HUES6 (cell line): ENCODE measurements around the gene MYH9.

Source experiments
- H3K27ac ChIP-seq: 2 replicates; pipeline ENCODE4 v1.7.0; 2013; ENCODE audit warnings: low read depth, mild to moderate bottlenecking, low read length, inconsistent platforms
- H3K27me3 ChIP-seq: 2 replicates; pipeline ENCODE4 v1.6.1; 2013; ENCODE audit warnings: low read length; ENCODE audit not compliant: control insufficient read depth, insufficient read depth
- H3K36me3 ChIP-seq: 2 replicates; pipeline ENCODE4 v1.6.1; 2013; ENCODE audit warnings: low read length; ENCODE audit not compliant: control insufficient read depth, insufficient read depth
- H3K4me1 ChIP-seq: 2 replicates; pipeline ENCODE4 v1.6.1; 2013; ENCODE audit warnings: low read length; ENCODE audit not compliant: control insufficient read depth, insufficient read depth
- H3K4me3 ChIP-seq: 2 replicates; pipeline ENCODE4 v1.5.1; 2013; ENCODE audit warnings: low read depth, low read length
- H3K9ac ChIP-seq: one replicate; pipeline ENCODE4 v1.6.1; 2013; ENCODE audit warnings: mild to moderate bottlenecking, low read length
- H3K9me3 ChIP-seq: 2 replicates; pipeline ENCODE4 v1.6.1; 2013; ENCODE audit warnings: low read depth, low read length; ENCODE audit not compliant: control insufficient read depth, insufficient read depth

Gene MYH9

DNA sequence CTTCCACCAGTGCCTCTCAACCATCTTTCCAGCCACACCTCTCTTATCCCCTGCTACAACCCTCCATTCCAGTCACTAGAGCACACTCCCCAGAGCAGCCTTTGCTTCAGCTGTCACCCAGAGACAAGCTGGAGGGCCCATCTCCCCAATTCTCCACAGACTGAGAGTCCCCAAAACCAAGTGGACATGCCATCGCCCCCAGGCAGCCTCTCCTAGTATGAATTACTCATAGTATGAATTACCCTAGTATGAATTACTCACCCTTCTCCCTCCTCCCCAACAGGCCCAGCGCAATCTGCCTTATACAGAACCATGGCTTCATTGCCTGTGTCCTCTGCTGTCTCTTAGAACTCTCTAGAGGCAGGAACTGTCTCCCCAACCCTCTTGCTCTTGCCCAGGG lies 24.8 kb downstream of the MYH9 start:
- Histone ChIP-seq H3K4me3 (no peak overlapping the region), H3K27ac (no peak overlapping the region), H3K4me1 (peaks cover 89% of the 10 kb centered on the region), H3K9ac (no peak overlapping the region), H3K9me3 (no peaks in the 10 kb centered on the region), H3K36me3 (peaks cover 8% of the 10 kb centered on the region; the same call in 1 of the 2 replicates), H3K27me3 (no peaks in the 10 kb centered on the region)

DNA sequence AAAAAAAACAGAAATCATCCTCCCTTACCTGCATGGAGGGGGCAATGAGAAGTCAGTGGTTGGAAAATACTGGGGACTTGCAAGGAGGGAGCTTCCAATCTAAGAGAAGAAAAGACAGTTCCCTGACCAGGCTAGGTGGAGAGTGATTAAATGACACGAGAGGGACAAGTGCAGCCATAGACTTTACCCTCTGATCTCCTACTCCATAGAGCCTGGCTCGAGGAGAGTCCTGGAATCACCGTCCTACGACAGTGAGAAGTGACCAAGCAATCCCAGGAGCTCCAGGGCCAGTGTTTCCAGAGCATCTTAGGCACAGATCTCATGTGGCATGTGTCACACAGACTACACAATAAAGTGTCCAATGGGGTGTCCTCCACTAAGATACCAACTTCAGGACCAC lies 25.7 kb downstream of the MYH9 start:
- H3K27ac ChIP-seq, result no peak overlapping the region

GRCh38 chr22:36360871-36361383 lies 26.8 kb downstream of the MYH9 start:
- peaks cover 6% of the 10 kb centered on the region for H3K36me3 ChIP-seq
- peak overlapping the region; percentile 52 for H3K9ac ChIP-seq
- no peaks in the 10 kb centered on the region for H3K9me3 ChIP-seq
- H3K27ac ChIP-seq, result no peak overlapping the region
- H3K27me3 ChIP-seq, result no peaks in the 10 kb centered on the region
- no peak overlapping the region for H3K4me3 ChIP-seq
- H3K4me1 ChIP-seq, result peaks cover 85% of the 10 kb centered on the region

More for the DNA sequence above, 25.7 kb downstream of the MYH9 start:
- Histone ChIP-seq H3K36me3 (peaks cover 5% of the 10 kb centered on the region), H3K4me3 (no peak overlapping the region), H3K4me1 (peaks cover 89% of the 10 kb centered on the region), H3K9ac (no peak overlapping the region), H3K27me3 (no peaks in the 10 kb centered on the region), H3K9me3 (no peaks in the 10 kb centered on the region)

DNA sequence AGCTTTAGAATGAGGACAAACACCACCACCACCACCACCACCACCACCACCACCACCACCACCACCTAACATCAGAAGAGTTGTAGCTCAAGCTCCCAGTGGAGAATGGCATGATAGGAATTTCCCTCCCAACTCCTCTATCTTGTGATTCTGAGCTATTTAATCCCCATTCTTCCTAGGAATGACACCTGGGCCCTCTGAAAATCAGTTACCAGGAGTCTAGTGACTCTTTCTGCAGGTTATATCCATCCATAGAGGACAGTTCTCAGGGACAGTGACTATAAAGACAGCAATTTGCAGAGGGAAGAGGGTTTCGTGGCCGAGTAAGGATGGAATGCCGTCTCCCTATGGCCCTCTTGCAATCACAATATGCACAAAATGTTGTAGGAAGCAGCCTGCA lies 27.8 kb downstream of the MYH9 start:
- H3K27me3 ChIP-seq, result no peaks in the 10 kb centered on the region
- no peak overlapping the region for H3K27ac ChIP-seq
- H3K9me3 ChIP-seq, result no peaks in the 10 kb centered on the region
- H3K9ac ChIP-seq, result no peak overlapping the region
- H3K4me1 ChIP-seq, result peaks cover 86% of the 10 kb centered on the region
- H3K4me3 ChIP-seq, result no peak overlapping the region
- H3K36me3 ChIP-seq, result peaks cover 6% of the 10 kb centered on the region

DNA sequence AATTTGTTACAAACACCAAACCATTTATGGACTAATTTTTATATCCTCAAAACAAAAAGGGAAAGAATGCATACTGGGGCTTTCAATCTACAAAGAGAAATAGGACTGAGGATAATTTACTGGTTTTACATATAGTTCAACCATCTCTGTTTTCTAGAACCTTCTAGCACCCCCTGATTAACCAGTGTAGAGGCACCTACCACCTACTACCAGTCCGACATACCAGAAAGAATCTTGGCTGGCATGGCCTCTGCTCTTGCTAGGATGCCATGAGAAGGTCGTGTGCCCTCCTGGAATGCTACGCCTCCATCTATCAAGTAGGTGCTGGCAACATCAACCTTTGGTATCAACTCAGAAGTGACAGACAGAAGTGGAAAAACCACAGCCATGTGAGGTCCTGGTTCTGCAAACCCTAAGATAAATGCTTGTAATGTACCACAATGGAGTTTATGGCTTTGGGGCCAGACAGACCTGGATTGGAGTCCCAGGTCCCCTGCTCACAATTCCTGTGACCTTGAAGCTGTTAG lies 28.2 kb downstream of the MYH9 start:
- H3K27ac ChIP-seq, result 0 out of 2 replicates have a peak overlapping the region, but pooled peaks have one; percentile 30
- H3K4me1 ChIP-seq, result peaks cover 83% of the 10 kb centered on the region

DNA sequence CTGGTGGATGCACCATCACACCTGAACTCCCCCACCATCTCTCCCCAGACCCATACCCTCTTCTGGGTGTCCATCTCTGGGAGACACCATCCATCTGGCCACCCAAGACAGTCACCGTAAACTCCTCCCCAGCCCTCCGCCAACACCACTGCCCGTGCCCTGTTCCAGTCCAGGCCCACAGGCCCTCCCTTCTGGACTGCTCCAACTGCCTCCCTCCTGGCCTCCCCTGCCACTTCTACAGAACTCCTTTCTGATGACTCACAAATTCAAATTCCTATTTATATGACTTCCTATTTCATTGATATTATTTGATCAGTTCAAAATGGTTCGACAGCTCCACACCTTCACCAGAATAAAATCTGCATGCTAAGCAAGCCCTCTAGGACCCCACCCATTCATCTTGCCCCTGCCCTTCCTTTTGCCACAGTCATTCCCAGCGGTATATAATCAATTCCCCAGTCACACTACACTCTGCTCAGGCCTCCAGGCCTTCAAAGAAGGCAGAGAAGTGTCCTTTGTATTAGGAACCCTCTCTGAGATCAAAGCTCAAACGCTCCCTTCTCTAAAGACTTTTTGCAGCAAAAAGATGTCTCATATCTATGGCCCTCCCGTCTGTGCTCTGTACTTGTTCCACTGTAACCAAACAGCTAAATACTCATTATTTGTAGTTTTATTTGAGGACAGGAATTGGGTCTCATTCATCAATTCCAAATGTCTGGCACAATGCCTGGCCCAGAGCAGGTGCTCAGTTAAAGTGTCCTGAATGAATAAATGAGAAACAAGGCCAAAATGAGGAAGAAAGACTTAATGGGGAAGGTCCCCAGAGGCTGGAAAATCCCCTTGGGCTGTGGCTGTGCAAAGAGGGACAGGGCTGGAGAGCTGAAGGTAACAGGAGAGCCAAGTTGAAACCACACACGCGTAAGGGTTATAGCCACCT lies 29.0 kb downstream of the MYH9 start:
- H3K9ac ChIP-seq, result no peak overlapping the region
- H3K4me3 ChIP-seq, result no peak overlapping the region
- peaks cover 6% of the 10 kb centered on the region for H3K36me3 ChIP-seq
- no peaks in the 10 kb centered on the region for H3K27me3 ChIP-seq
- peaks cover 75% of the 10 kb centered on the region for H3K4me1 ChIP-seq
- H3K27ac ChIP-seq, result peak overlapping the region; percentile 30; the same call in 1 of the 2 replicates
- no peaks in the 10 kb centered on the region for H3K9me3 ChIP-seq

More for the DNA sequence above, 28.2 kb downstream of the MYH9 start:
- peaks cover 6% of the 10 kb centered on the region for H3K36me3 ChIP-seq
- H3K9me3 ChIP-seq, result no peaks in the 10 kb centered on the region
- no peaks in the 10 kb centered on the region for H3K27me3 ChIP-seq
- H3K9ac ChIP-seq, result no peak overlapping the region
- H3K4me3 ChIP-seq, result no peak overlapping the region

GRCh38 chr22:36356708-36357624 lies 30.8 kb downstream of the MYH9 start:
- Histone ChIP-seq H3K36me3 (peaks cover 4% of the 10 kb centered on the region), H3K4me1 (peaks cover 73% of the 10 kb centered on the region), H3K4me3 (no peak overlapping the region), H3K27ac (no peak overlapping the region), H3K27me3 (no peaks in the 10 kb centered on the region), H3K9ac (no peak overlapping the region), H3K9me3 (no peaks in the 10 kb centered on the region)

- H3K36me3 ChIP-seq, result peaks cover 4% of the 10 kb centered on the region
- no peak overlapping the region for H3K4me3 ChIP-seq
- H3K27ac ChIP-seq, result no peak overlapping the region
- H3K9ac ChIP-seq, result no peak overlapping the region
- no peaks in the 10 kb centered on the region for H3K27me3 ChIP-seq
- peaks cover 74% of the 10 kb centered on the region for H3K4me1 ChIP-seq
- no peaks in the 10 kb centered on the region for H3K9me3 ChIP-seq
Observed at GRCh38 chr22:36355894-36356293, 31.9 kb downstream of the MYH9 start.

- Histone ChIP-seq H3K4me1 (peaks cover 76% of the 10 kb centered on the region), H3K9ac (peak overlapping the region; percentile 24), H3K27me3 (no peaks in the 10 kb centered on the region)
Observed at GRCh38 chr22:36355362-36355761, 32.4 kb downstream of the MYH9 start.

DNA sequence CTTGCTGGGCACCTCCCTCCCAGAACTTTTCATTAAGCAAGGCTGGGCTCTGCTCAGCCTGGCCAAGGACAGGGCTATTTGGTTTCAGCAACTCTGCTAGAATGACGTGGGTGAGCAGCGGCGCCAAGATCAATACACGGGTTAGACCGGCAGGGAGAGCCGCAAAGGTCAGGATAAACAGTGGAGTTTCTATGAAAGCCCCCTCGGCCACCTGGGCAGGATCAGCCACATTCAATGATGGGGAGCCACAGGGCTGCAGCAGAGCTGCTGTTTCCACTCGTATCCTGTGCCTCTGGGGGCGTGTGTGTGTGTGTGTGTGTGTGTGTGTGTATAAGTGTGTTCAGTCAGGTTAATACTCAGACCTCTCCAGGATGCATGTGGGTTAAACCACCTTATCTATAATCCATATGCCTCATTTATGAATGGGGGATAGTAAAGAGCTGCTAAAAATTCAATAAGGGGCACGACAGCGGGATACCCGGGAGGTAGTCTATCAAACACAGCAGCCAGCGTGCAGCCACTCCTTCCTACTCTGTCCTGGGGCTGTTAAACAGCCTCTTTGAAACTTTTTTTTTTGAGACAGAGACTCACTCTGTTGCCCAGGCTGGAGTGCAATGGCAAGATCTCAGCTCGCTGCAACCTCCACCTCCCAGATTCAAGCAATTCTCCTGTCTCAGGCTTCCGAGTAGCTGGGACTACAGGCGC lies 34.8 kb downstream of the MYH9 start:
- H3K27me3 ChIP-seq, result no peaks in the 10 kb centered on the region
- peaks cover 56% of the 10 kb centered on the region for H3K4me1 ChIP-seq
- H3K9me3 ChIP-seq, result no peaks in the 10 kb centered on the region
- no peak overlapping the region for H3K9ac ChIP-seq
- H3K4me3 ChIP-seq, result no peak overlapping the region
- 0 out of 2 replicates have a peak overlapping the region, but pooled peaks have one; percentile 21 for H3K27ac ChIP-seq
- peaks cover 12% of the 10 kb centered on the region for H3K36me3 ChIP-seq

More at GRCh38 chr22:36355362-36355761, 32.4 kb downstream of the MYH9 start:
- Histone ChIP-seq H3K36me3 (peaks cover 4% of the 10 kb centered on the region), H3K9me3 (no peaks in the 10 kb centered on the region), H3K4me3 (no peak overlapping the region), H3K27ac (no peak overlapping the region)
